B cell (primary cell): ENCODE results near the gene TMEM154.

Experiments
- CTCF ChIP-seq: fragments of 200-600 bp; IDR thresholded peaks from one replicate; pipeline ENCODE4 v1.8.0; 2022; ENCODE audit warnings: antibody characterized with exemption, mild to moderate bottlenecking
- EZH2 ChIP-seq: IDR thresholded peaks from 2 replicates; pipeline ENCODE4 v1.6.1; 2012; ENCODE audit warnings: borderline replicate concordance, low read depth, mild to moderate bottlenecking, moderate library complexity, low read length; ENCODE audit not compliant: insufficient read depth, poor library complexity, severe bottlenecking

- TF ChIP-seq CTCF (no peak), EZH2 (no peak)
Observed at GRCh38 chr4:152577708-152578396, 101.9 kb downstream of the TMEM154 start.
